GM12892 (cell line): Measurements from ENCODE around the gene NFKBIL1.

Experiments used
- POLR2A ChIP-seq: IDR thresholded peaks from 2 replicates; pipeline ENCODE4 v1.6.1; 2011; ENCODE audit warnings: low read depth, low read length, control low read depth
- TAF1 ChIP-seq: IDR thresholded peaks from 2 replicates; pipeline ENCODE4 v1.6.1; 2011; ENCODE audit warnings: low read depth, mild to moderate bottlenecking, control low read depth, low read length, borderline replicate concordance

DNA sequence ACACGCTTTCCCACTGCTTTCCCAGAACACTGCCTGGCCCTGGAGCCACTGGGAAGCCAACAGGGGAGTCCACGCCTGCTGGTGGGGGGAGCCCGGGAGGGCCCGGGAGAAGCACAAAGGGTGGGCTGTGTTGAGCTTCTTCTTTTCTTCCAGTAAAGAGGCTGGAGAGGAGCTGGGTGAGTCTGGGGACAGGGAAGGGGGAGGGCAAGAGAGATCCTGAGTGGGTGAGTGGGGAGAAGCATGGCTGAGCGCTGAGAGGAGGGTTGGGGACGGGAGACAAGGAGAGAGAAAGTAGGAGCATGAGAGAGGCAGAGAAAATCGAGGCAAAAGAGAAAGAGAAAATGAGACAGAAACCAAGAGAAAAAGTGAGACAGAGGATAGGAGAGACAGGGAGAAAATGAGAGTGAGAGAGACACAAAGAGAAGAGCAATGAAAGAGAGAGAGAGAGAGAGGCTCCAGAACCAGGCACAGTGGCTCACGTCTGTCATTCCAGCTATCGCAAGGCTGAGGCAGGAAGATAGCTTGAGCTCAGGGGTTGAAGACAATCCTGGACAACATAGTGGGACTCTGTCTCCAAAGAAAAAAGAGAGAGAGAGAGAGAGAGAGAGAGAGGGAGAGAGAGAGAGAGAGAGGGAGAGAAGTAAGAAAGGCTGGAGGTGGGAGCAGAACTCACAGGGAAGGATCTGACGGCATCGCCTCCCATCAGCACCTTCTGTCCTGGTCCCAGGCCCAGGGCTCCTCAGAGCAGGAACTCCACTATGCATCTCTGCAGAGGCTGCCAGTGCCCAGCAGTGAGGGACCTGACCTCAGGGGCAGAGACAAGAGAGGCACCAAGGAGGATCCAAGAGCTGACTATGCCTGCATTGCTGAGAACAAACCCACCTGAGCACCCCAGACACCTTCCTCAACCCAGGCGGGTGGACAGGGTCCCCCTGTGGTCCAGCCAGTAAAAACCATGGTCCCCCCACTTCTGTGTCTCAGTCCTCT is 40.7 kb downstream of the NFKBIL1 start:
- TF ChIP-seq TAF1 (no peak), POLR2A (no peak; the same call in 1 of the 2 replicates)
